ENCODE results near the gene SLC9A2.

GRCh38 chr2:102669401-102669800 is 50.0 kb downstream of the SLC9A2 start:
- no peak for TF ChIP-seq EZH2 (IDR thresholded peaks at IDR 0.05; ENCODE audit: borderline replicate concordance, insufficient read depth, low read depth, low read length, poor library complexity, severe bottlenecking)
- TF ChIP-seq, protein P1, sequence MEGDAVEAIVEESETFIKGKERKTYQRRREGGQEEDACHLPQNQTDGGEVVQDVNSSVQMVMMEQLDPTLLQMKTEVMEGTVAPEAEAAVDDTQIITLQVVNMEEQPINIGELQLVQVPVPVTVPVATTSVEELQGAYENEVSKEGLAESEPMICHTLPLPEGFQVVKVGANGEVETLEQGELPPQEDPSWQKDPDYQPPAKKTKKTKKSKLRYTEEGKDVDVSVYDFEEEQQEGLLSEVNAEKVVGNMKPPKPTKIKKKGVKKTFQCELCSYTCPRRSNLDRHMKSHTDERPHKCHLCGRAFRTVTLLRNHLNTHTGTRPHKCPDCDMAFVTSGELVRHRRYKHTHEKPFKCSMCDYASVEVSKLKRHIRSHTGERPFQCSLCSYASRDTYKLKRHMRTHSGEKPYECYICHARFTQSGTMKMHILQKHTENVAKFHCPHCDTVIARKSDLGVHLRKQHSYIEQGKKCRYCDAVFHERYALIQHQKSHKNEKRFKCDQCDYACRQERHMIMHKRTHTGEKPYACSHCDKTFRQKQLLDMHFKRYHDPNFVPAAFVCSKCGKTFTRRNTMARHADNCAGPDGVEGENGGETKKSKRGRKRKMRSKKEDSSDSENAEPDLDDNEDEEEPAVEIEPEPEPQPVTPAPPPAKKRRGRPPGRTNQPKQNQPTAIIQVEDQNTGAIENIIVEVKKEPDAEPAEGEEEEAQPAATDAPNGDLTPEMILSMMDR (IDR thresholded peaks at IDR 0.05): no peak

Data from B cell (primary cell).